K562 (cell line): ENCODE data around the gene PBX4. TPM values are rescaled to one million over a fixed set of nuclear protein-coding genes. Genes with fewer than 3 reads are reported as not detected.
A peak's percentile ranks its signal among the peaks of the same experiment; 100 is the strongest.

Experiments used
- CC2D1A ChIP-seq: fragments of 450-650 bp; IDR thresholded peaks from 2 replicates; pipeline ENCODE4 v1.6.1; 2017; ENCODE audit warnings: mild to moderate bottlenecking
- CTCFL ChIP-seq: IDR thresholded peaks from 2 replicates; pipeline ENCODE4 v1.6.1; 2011; ENCODE audit warnings: borderline replicate concordance, low read depth, mild to moderate bottlenecking, moderate library complexity, low read length; ENCODE audit not compliant: insufficient read depth, poor library complexity, severe bottlenecking
- E4F1 ChIP-seq: fragments of 250-450 bp; sonication (Bioruptor Pico); IDR thresholded peaks from 2 replicates; pipeline ENCODE4 v1.5.0; 2021; ENCODE audit warnings: mild to moderate bottlenecking, borderline replicate concordance
- HIVEP1 ChIP-seq: fragments of 250-450 bp; sonication (Bioruptor Pico); IDR thresholded peaks from 2 replicates; pipeline ENCODE4 v1.4.0; 2020; ENCODE audit warnings: mild to moderate bottlenecking
- NR2C1 ChIP-seq, 2 experiments: fragments of 450-650 bp; IDR thresholded peaks; 2 replicates each; pipeline ENCODE4 v1.6.1; 2017; ENCODE audit warnings: mild to moderate bottlenecking in 2 of 2, antibody characterized with exemption in 1 of 2, inconsistent platforms in 1 of 2, missing compliant biosample characterization in 1 of 2, missing genetic modification characterization in 1 of 2
- SMC3 ChIP-seq: conservative IDR thresholded peaks from 2 replicates; pipeline ENCODE4 v1.6.1; 2011; ENCODE audit warnings: low read depth, low read length, improper control_type of control experiment; ENCODE audit not compliant: insufficient read depth
- TFAP4 ChIP-seq: sonication (generic); formaldehyde crosslinking; IDR thresholded peaks from 2 replicates; pipeline ENCODE4 v1.8.0; 2022; ENCODE audit warnings: missing genetic modification reagents, mild to moderate bottlenecking, moderate library complexity, borderline replicate concordance
- TOE1 ChIP-seq, 2 experiments: fragments of 450-650 bp in 1 of 2; sonication (generic) in 1 of 2; formaldehyde crosslinking in 1 of 2; IDR thresholded peaks; 2 replicates each; pipeline versions ENCODE4 v1.7.1 to v1.8.0; 2016 to 2022; ENCODE audit warnings: borderline replicate concordance in 2 of 2, mild to moderate bottlenecking in 2 of 2, antibody characterized with exemption in 1 of 2, inconsistent platforms in 1 of 2, low read depth in 1 of 2, missing genetic modification reagents in 1 of 2, moderate library complexity in 1 of 2
- ZNF197 ChIP-seq: fragments of 200-800 bp; sonication (Bioruptor generic); IDR thresholded peaks from 2 replicates; pipeline ENCODE4 v1.6.1; 2016; ENCODE audit warnings: low read depth, missing genetic modification characterization, missing compliant biosample characterization
- polyA plus RNA-seq, 8 experiments: library from polyadenylated mRNA; depleted of rRNA in 4 of 8; stranded (reverse) in 5 of 8; unstranded in 3 of 8; fragments of >200 nt; fragmentation: Nextera tagmentation in 2 of 8; fragmentation: Illumina TruSeq in 1 of 8; extraction: Ambion mirVana in 2 of 8; extraction: Trizol in 1 of 8; gene quantifications; 2 replicates each; pipeline versions ENCODE4 v1.2.1 to v1.2.3, GENCODE V29; 2011 to 2014; ENCODE audit warnings: inconsistent platforms in 1 of 8, missing spikeins in 1 of 8
- total RNA-seq, 7 experiments: library from RNA; depleted of rRNA in 6 of 7; stranded (reverse); fragments of >200 nt in 6 of 7; fragmentation: Illumina TruSeq in 2 of 7; extraction: Trizol in 2 of 7; gene quantifications; 2 replicates each; pipeline versions ENCODE4 v1.2.1 to v1.2.3, GENCODE V29; 2011 to 2021; ENCODE audit warnings: low replicate concordance in 1 of 7

PBX4 gene
- total and polyA plus RNA-seq, 9 of the 15 experiments (the other 6 are each of a cell fraction or from before 2014, with no cell fraction given), result 0.11 to 3.8 (median 1.6) TPM; not detected in 1

- TF ChIP-seq TOE1 (IDR thresholded peaks at IDR 0.05; ENCODE audit: borderline replicate concordance) (0 out of 2 replicates have a peak, but pooled peaks have one; percentile 11), TOE1 (CRISPR knock-in tag; IDR thresholded peaks at IDR 0.05; ENCODE audit: borderline replicate concordance, low read depth) (no peak), CTCFL (peak; percentile 68), E4F1 (CRISPR knock-in tag) (no peak), HIVEP1 (CRISPR knock-in tag) (no peak), SMC3 (peak; percentile 93), ZNF197 (CRISPR knock-in tag) (no peak), NR2C1 (IDR thresholded peaks at IDR 0.05) (peak; percentile 61), NR2C1 (tag; IDR thresholded peaks at IDR 0.05) (peak; percentile 72), CC2D1A (peak; percentile 60; the same call in 1 of the 2 replicates), TFAP4 (CRISPR knock-in tag) (peak; percentile 71; the same call in 1 of the 2 replicates)
- TF ChIP-seq, all 486 proteins: peak for 43
Observed at GRCh38 chr19:19531951-19532805, 86.3 kb downstream of the PBX4 start (continued).
